Breast epithelium (tissue), 4 donors: Measurements from ENCODE around the gene ANKS4B. TPM values are rescaled to one million over a fixed set of nuclear protein-coding genes. Genes with fewer than 3 reads are reported as not detected.

ENCODE experiments used
- DNase-seq, 2 donors: peaks; one replicate each; pipeline ENCODE4 v3.0.0-alpha.2; 2019; ENCODE audit warnings: low spot score in 2 of 2
- H3K27ac ChIP-seq, 2 donors: fragments of 200-600 bp; sonication (generic) in 1 of 2; one replicate each; pipeline ENCODE4 v1.5.1; 2016 to 2019; ENCODE audit warnings: mild to moderate bottlenecking in 1 of 2
- H3K27me3 ChIP-seq, 2 donors: fragments of 200-600 bp; sonication (generic) in 1 of 2; one replicate each; pipeline versions ENCODE4 v1.5.1 to v1.6.0; 2017 to 2019; ENCODE audit warnings: control low read depth in 1 of 2, mild to moderate bottlenecking in 1 of 2
- H3K36me3 ChIP-seq: fragments of 200-600 bp; one replicate; pipeline ENCODE4 v1.5.1; 2019
- H3K4me1 ChIP-seq, 2 donors: fragments of 200-600 bp; sonication (generic); one replicate each; pipeline ENCODE4 v1.5.1; 2016 to 2019; ENCODE audit warnings: control low read depth in 1 of 2
- H3K4me3 ChIP-seq, 3 donors: fragments of 200-600 bp; sonication (generic); 1 replicate in 2 of 3; 2 replicates in 1 of 3; pipeline ENCODE4 v1.5.1; 2016 to 2019; ENCODE audit warnings: mild to moderate bottlenecking in 3 of 3, moderate library complexity in 2 of 3
- H3K9me3 ChIP-seq, 2 donors: fragments of 200-600 bp; sonication (generic) in 1 of 2; one replicate each; pipeline ENCODE4 v1.5.1; 2016 to 2019; ENCODE audit warnings: control low read depth in 1 of 2
- CTCF ChIP-seq, 3 donors: fragments of 450-650 bp; IDR thresholded peaks; one replicate each; pipeline ENCODE4 v1.5.1; 2016 to 2017; ENCODE audit warnings: antibody characterized with exemption in 3 of 3, mild to moderate bottlenecking in 3 of 3, moderate library complexity in 3 of 3
- POLR2A ChIP-seq: fragments of 450-650 bp; IDR thresholded peaks from one replicate; pipeline ENCODE4 v1.6.1; 2016; ENCODE audit warnings: antibody characterized with exemption, mild to moderate bottlenecking, moderate library complexity
- POLR2AphosphoS5 ChIP-seq, 3 donors: sonication (generic); formaldehyde crosslinking; IDR thresholded peaks; one replicate each; pipeline ENCODE4 v1.6.1; 2017; ENCODE audit warnings: antibody characterized with exemption in 3 of 3
- intact Hi-C: fragments of 100-400 bp; cut with DNase I; formaldehyde crosslinking; loops from one replicate; pipeline ENCODE4 v1.15.1; 2023; ENCODE audit warnings: low total_unique reads
- total RNA-seq, 3 donors: library from RNA; depleted of rRNA; stranded (reverse); fragments of >200 nt; gene quantifications; one replicate each; pipeline ENCODE4 v1.1.0, GENCODE V29; 2016

ANKS4B gene
- total RNA-seq, 3 donors from 2014 or later = 0.33 TPM; not detected in 2

DNA sequence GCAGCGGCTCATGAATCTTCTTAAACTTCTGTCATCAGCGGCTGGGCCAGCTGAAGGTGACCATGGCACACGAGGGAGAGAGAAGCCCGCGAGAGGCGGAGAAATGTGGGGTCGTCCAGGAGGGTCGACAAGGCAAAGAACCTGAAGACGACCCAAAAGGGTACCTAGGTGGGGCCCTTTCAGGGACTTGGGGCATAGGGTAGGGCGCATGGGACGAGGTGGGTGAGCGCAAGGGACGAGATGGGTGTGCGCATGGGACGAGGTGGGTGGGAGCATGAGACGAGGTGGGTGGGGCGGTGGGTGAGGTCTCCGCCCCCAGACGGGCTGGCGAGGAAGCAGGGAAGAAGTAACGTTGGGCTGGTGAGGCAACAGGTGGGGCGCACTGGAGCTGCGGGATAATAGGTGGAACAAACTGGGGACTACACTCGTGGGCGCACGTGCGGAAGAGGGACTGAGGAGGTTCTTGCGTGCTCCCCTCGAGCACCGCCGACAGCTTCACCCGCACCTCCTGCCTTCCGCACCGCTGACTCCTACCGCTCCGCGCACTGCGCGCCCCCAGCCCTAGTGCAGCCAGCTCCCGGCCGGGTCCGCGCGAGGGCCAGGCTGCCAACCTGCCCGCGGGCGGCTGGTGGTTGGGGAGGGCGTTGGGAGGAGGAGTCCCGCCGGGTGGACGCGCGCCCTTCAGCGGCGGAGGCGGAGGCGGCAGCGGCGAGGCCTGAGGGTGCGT lies 67.8 kb downstream of the ANKS4B start:
- peak overlapping the region; percentile 74 to 86 for H3K27ac ChIP-seq
- H3K4me1 ChIP-seq = no peaks in the 10 kb centered on the region
- H3K27me3 ChIP-seq = no peaks in the 10 kb centered on the region
- H3K9me3 ChIP-seq = no peaks in the 10 kb centered on the region
- peak; percentile 70 to 72 for DNase-seq
- intact Hi-C loops = loop anchor here (5.0 kb wide), 1 partner anchor 449 kb away; no protein-coding TSS in a partner anchor
- TF ChIP-seq POLR2AphosphoS5 (IDR thresholded peaks at IDR 0.05) = peak in 1 of 3 donors; percentile 16
- TF ChIP-seq CTCF (IDR thresholded peaks at IDR 0.05) = peak in 1 of 3 donors; percentile 23
- TF ChIP-seq POLR2A = no peak
- H3K4me3 ChIP-seq = peak overlapping the region; percentile 65 to 87 (median 76)
- H3K36me3 ChIP-seq = no peaks in the 10 kb centered on the region

DNA sequence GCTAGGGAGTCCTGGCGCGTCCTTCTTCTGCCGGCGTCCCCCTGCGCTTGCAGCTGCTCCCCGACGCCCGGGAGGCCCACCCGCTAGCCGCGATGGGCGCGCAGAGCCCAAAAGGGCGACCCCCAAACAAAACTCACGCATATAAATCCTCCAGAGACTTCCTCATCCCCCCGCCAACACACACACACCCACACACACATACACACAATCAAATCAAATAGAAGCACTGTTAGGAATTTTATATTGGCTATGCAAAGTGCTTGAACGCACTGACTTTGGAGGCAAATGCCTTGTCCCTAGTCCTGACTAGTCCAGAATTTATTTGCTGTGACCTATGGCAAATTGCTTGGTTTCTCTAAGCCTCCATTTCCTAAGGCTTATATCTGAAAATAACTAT lies 68.4 kb downstream of the ANKS4B start:
- H3K9me3 ChIP-seq = no peaks in the 10 kb centered on the region
- DNase-seq = no peak
- peak overlapping the region; percentile 65 to 87 (median 76) for H3K4me3 ChIP-seq
- H3K27me3 ChIP-seq = no peaks in the 10 kb centered on the region
- TF ChIP-seq POLR2A (no peak), POLR2AphosphoS5 (IDR thresholded peaks at IDR 0.05) (no peak), CTCF (IDR thresholded peaks at IDR 0.05) (no peak)
- H3K4me1 ChIP-seq = no peaks in the 10 kb centered on the region
- H3K27ac ChIP-seq = peak overlapping the region; percentile 74 to 86
- intact Hi-C loops = loop anchor here (5.0 kb wide), 1 partner anchor 450 kb away; no protein-coding TSS in a partner anchor
- H3K36me3 ChIP-seq = no peaks in the 10 kb centered on the region

DNA sequence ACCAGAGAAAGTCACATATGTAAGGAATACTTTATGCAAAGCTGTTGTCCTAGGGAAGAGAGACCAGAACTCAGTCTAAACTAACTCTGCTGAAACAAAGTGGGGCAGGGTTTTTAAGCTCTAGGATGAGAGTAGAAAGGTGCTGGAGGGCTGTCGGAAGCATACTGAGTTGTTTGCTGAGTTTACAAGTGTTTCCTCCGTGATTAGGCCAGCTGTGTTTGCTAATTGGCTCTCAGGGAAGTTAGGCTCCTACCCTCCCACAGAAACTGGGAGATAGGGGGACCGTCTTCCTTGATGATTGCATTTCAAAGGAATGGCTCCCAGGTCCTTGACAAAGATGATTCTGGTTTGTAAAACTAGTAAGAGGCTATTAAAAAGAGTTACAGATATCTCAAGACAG lies 69.0 kb downstream of the ANKS4B start:
- no peak for DNase-seq
- intact Hi-C loops = loop anchor here (5.0 kb wide), 1 partner anchor 450 kb away; no protein-coding TSS in a partner anchor
- H3K4me1 ChIP-seq = no peaks in the 10 kb centered on the region
- H3K27ac ChIP-seq = peak overlapping the region; percentile 13 to 22
- no peaks in the 10 kb centered on the region for H3K27me3 ChIP-seq
- no peaks in the 10 kb centered on the region for H3K36me3 ChIP-seq
- no peaks in the 10 kb centered on the region for H3K9me3 ChIP-seq
- peak overlapping the region in 2 of 3 donors; percentile 76 to 87 for H3K4me3 ChIP-seq
- no peak for TF ChIP-seq CTCF (IDR thresholded peaks at IDR 0.05)
- TF ChIP-seq POLR2A = no peak

GRCh38 chr16:21302898-21303528 lies 69.5 kb downstream of the ANKS4B start:
- intact Hi-C loops = loop anchor here (5.0 kb wide), 1 partner anchor 451 kb away; no protein-coding TSS in a partner anchor
- Histone ChIP-seq H3K27ac (peak overlapping the region in 1 of 2 donors; percentile 13), H3K4me1 (no peaks in the 10 kb centered on the region)

More at GRCh38 chr16:21302898-21303528, 69.5 kb downstream of the ANKS4B start:
- H3K4me3 ChIP-seq = peak overlapping the region in 1 of 3 donors; percentile 76
- H3K27me3 ChIP-seq = no peaks in the 10 kb centered on the region
- no peak for DNase-seq
- no peak for TF ChIP-seq POLR2AphosphoS5 (IDR thresholded peaks at IDR 0.05)
- no peak for TF ChIP-seq POLR2A
- no peaks in the 10 kb centered on the region for H3K36me3 ChIP-seq
- no peaks in the 10 kb centered on the region for H3K9me3 ChIP-seq

Other genes starting within 250 kb of the ANKS4B start
- under 1 TPM in 2 of 3 donors, not detected in 1; under 0.01 to 0.59 TPM for gene DNAH3, start 82.9 kb upstream of the ANKS4B start, total RNA-seq
- 10 to 100 TPM; 49.2 to 99.4 (median 97.5) TPM for gene LDAF1, start 75.0 kb upstream of the ANKS4B start, total RNA-seq
- not detected for gene ZP2, start 22.1 kb upstream of the ANKS4B start, total RNA-seq
- 1 to 10 TPM in 2 of 3 donors, under 1 TPM in 1; 0.98 to 5.0 (median 2.6) TPM for gene CRYM, start 44.6 kb downstream of the ANKS4B start, total RNA-seq